Endothelial cell (in vitro differentiated cells): ENCODE measurements around the gene GNAO1. TPM values are rescaled to one million over a fixed set of nuclear protein-coding genes. Genes with fewer than 3 reads are reported as not detected.

Source experiments
- DNase-seq: peaks from one replicate; pipeline ENCODE4 v3.0.0; 2021; ENCODE audit warnings: low spot score
- H3K27ac Mint-ChIP-seq: one replicate; pipeline ENCODE4 v1.8.0; 2021; ENCODE audit warnings: mixed read lengths, inconsistent platforms; ENCODE audit not compliant: unreplicated experiment
- H3K27me3 Mint-ChIP-seq: one replicate; pipeline ENCODE4 v1.8.0; 2021; ENCODE audit warnings: mild to moderate bottlenecking, moderate library complexity, mixed read lengths, inconsistent platforms; ENCODE audit not compliant: unreplicated experiment
- H3K36me3 Mint-ChIP-seq: one replicate; pipeline ENCODE4 v1.8.0; 2021; ENCODE audit warnings: mild to moderate bottlenecking, low read depth, mixed read lengths, inconsistent platforms; ENCODE audit not compliant: unreplicated experiment
- H3K4me1 Mint-ChIP-seq: one replicate; pipeline ENCODE4 v1.8.0; 2021; ENCODE audit warnings: mild to moderate bottlenecking, mixed read lengths, inconsistent platforms; ENCODE audit not compliant: unreplicated experiment
- H3K4me3 Mint-ChIP-seq: one replicate; pipeline ENCODE4 v1.8.0; 2021; ENCODE audit warnings: mild to moderate bottlenecking, mixed read lengths, inconsistent platforms; ENCODE audit not compliant: unreplicated experiment
- H3K9me3 Mint-ChIP-seq: one replicate; pipeline ENCODE4 v1.8.0; 2021; ENCODE audit warnings: mixed read lengths, inconsistent platforms; ENCODE audit not compliant: unreplicated experiment
- CTCF ChIP-seq: fragments of 200-600 bp; sonication (generic); IDR thresholded peaks from one replicate; pipeline ENCODE4 v1.5.0; 2021; ENCODE audit warnings: antibody characterized with exemption; ENCODE audit not compliant: unreplicated experiment
- total RNA-seq: library from RNA; stranded (reverse); fragmentation: NEBNext Ultra II Directional; extraction: Animal tissue kit (Norgen Biotek cat#: 25700); gene quantifications from one replicate; pipeline ENCODE4 v1.2.1, GENCODE V29; 2021; ENCODE audit not compliant: unreplicated experiment

GNAO1 gene
- total RNA-seq, 1 donor from 2014 or later = 0.69 TPM

- no peak overlapping the region for H3K4me3 Mint-ChIP-seq
- peaks cover 5% of the 10 kb centered on the region for H3K4me1 Mint-ChIP-seq
- no peak for TF ChIP-seq CTCF
- no peaks in the 10 kb centered on the region for H3K9me3 Mint-ChIP-seq
- H3K36me3 Mint-ChIP-seq = no peaks in the 10 kb centered on the region
- DNase-seq = no peak
- no peak overlapping the region for H3K27ac Mint-ChIP-seq
- peaks cover 9% of the 10 kb centered on the region for H3K27me3 Mint-ChIP-seq
Measured at GRCh38 chr16:56226187-56226586, 34.9 kb downstream of the GNAO1 start.

- H3K27ac Mint-ChIP-seq = no peak overlapping the region
- H3K36me3 Mint-ChIP-seq = no peaks in the 10 kb centered on the region
- no peak overlapping the region for H3K4me3 Mint-ChIP-seq
- H3K4me1 Mint-ChIP-seq = peaks cover 7% of the 10 kb centered on the region
- peaks cover 9% of the 10 kb centered on the region for H3K27me3 Mint-ChIP-seq
- DNase-seq = no peak
- no peaks in the 10 kb centered on the region for H3K9me3 Mint-ChIP-seq
- no peak for TF ChIP-seq CTCF
Measured at GRCh38 chr16:56226845-56227525, 35.7 kb downstream of the GNAO1 start.

- Mint-ChIP-seq H3K4me3 (no peak overlapping the region), H3K36me3 (no peaks in the 10 kb centered on the region), H3K27me3 (peaks cover 9% of the 10 kb centered on the region), H3K27ac (no peak overlapping the region), H3K4me1 (peaks cover 3% of the 10 kb centered on the region), H3K9me3 (no peaks in the 10 kb centered on the region)
- DNase-seq = no peak
- TF ChIP-seq CTCF = no peak
Measured at GRCh38 chr16:56227936-56228335, 36.6 kb downstream of the GNAO1 start.

- Mint-ChIP-seq H3K9me3 (no peaks in the 10 kb centered on the region), H3K27ac (no peak overlapping the region), H3K4me1 (peaks cover 3% of the 10 kb centered on the region), H3K36me3 (no peaks in the 10 kb centered on the region), H3K27me3 (peaks cover 9% of the 10 kb centered on the region), H3K4me3 (no peak overlapping the region)
- no peak for DNase-seq
- no peak for TF ChIP-seq CTCF
Measured at GRCh38 chr16:56228476-56228875, 37.2 kb downstream of the GNAO1 start.

- Mint-ChIP-seq H3K36me3 (no peaks in the 10 kb centered on the region), H3K4me3 (no peak overlapping the region), H3K27me3 (peaks cover 1% of the 10 kb centered on the region), H3K4me1 (peaks cover 3% of the 10 kb centered on the region), H3K9me3 (no peaks in the 10 kb centered on the region), H3K27ac (no peak overlapping the region)
- DNase-seq = no peak
- TF ChIP-seq CTCF = no peak
Measured at GRCh38 chr16:56233795-56234566, 42.7 kb downstream of the GNAO1 start.
